B cell (primary cell): ENCODE data around the gene EFNA5. TPM values are rescaled to one million over a fixed set of nuclear protein-coding genes. Genes with fewer than 3 reads are reported as not detected.

Experiments
- ATAC-seq: fragments of 200-7000 bp; cut with Tn5 transposase; one replicate; pipeline ENCODE4 v1.10.0; 2021; ENCODE audit warnings: low read depth, mild to moderate bottlenecking, moderate number of reproducible peaks, moderate library complexity
- CTCF ChIA-PET: fragments of 350-600 bp; sonication (Branson Sonifier 250); formaldehyde crosslinking; loops from one replicate; lab custom pipeline; 2021; ENCODE audit warnings: antibody characterized with exemption, inconsistent platforms; lab: Charles Lee
- POLR2A ChIA-PET: fragments of 350-600 bp; sonication (Branson Sonifier 250); formaldehyde crosslinking; loops from one replicate; lab custom pipeline; 2021; ENCODE audit warnings: antibody characterized with exemption; lab: Charles Lee
- DNase-seq: peaks from one replicate; pipeline ENCODE4 v3.0.0; 2013
- H2AFZ ChIP-seq: 2 replicates; pipeline ENCODE4 v1.6.1; 2012; ENCODE audit warnings: mild to moderate bottlenecking, low read depth, low read length; ENCODE audit not compliant: insufficient read depth, poor library complexity, severe bottlenecking
- H3K27ac ChIP-seq, 2 donors: 1 replicate in 1 of 2; 2 replicates in 1 of 2; pipeline ENCODE4 v1.5.1; 2012 to 2013; ENCODE audit warnings: low read length in 2 of 2, mild to moderate bottlenecking in 2 of 2, moderate library complexity in 1 of 2
- H3K27me3 ChIP-seq, 4 experiments: fragments of 200-600 bp in 1 of 4; sonication (generic) in 1 of 4; replicated peaks in 1 of 4; 1 replicate in 2 of 4; 2 replicates in 2 of 4; pipeline versions ENCODE4 v1.6.1 to v1.7.0; 2013 to 2016; ENCODE audit warnings: low read length in 3 of 4, mild to moderate bottlenecking in 2 of 4, mixed read lengths in 1 of 4, moderate library complexity in 1 of 4; ENCODE audit not compliant: insufficient read depth in 4 of 4, control insufficient read depth in 3 of 4; ENCODE audit errors: control extremely low read depth in 1 of 4
- H3K36me3 ChIP-seq, 2 experiments: replicated peaks in 1 of 2; 1 replicate in 1 of 2; 2 replicates in 1 of 2; pipeline versions ENCODE4 v1.6.1 to v1.7.1; 2013; ENCODE audit warnings: low read length in 1 of 2; ENCODE audit not compliant: insufficient read depth in 2 of 2, control insufficient read depth in 1 of 2; ENCODE audit errors: control extremely low read depth in 1 of 2, extremely low read depth in 1 of 2
- H3K4me1 ChIP-seq, 2 donors: fragments of 200-600 bp in 1 of 2; sonication (generic) in 1 of 2; 1 replicate in 1 of 2; 2 replicates in 1 of 2; pipeline versions ENCODE4 v1.5.1 to v1.6.1; 2013 to 2017; ENCODE audit warnings: low read length in 2 of 2; ENCODE audit not compliant: control insufficient read depth in 2 of 2, insufficient read depth in 2 of 2
- H3K4me2 ChIP-seq: replicated peaks from 2 replicates; pipeline ENCODE3; 2012; ENCODE audit warnings: mild to moderate bottlenecking, low read depth, low read length; ENCODE audit not compliant: poor library complexity, severe bottlenecking
- H3K4me3 ChIP-seq, 5 experiments: fragments of 200-600 bp in 1 of 5; sonication (generic) in 1 of 5; 1 replicate in 3 of 5; 2 replicates in 2 of 5; pipeline versions ENCODE4 v1.5.1 to v1.7.0; 2011 to 2016; ENCODE audit warnings: low read length in 4 of 5, mild to moderate bottlenecking in 4 of 5, low read depth in 2 of 5, control low read depth in 1 of 5, moderate library complexity in 1 of 5; ENCODE audit not compliant: insufficient read depth in 1 of 5; ENCODE audit errors: control extremely low read depth in 1 of 5, extremely low read depth in 1 of 5
- H3K79me2 ChIP-seq: fragments of 200-600 bp; sonication (generic); one replicate; pipeline ENCODE4 v1.6.0; 2016; ENCODE audit warnings: low read length; ENCODE audit not compliant: control insufficient read depth, insufficient read depth
- H3K9ac ChIP-seq: fragments of 200-600 bp; sonication (generic); 2 replicates; pipeline ENCODE4 v1.6.1; 2017; ENCODE audit warnings: mild to moderate bottlenecking, low read length, moderate library complexity
- H3K9me3 ChIP-seq, 3 donors: one replicate each; pipeline versions ENCODE4 v1.6.1 to v1.7.1; 2013; ENCODE audit warnings: low read length in 2 of 3; ENCODE audit not compliant: control insufficient read depth in 2 of 3, insufficient read depth in 1 of 3; ENCODE audit errors: control extremely low read depth in 1 of 3
- H4K20me1 ChIP-seq: 2 replicates; pipeline ENCODE4 v1.6.0; 2012; ENCODE audit warnings: mild to moderate bottlenecking, low read length; ENCODE audit not compliant: insufficient read depth, control insufficient read depth, poor library complexity, severe bottlenecking
- H3K27ac Mint-ChIP-seq: one replicate; pipeline ENCODE4 v1.8.0; 2021; ENCODE audit warnings: mixed read lengths
- H3K27me3 Mint-ChIP-seq: one replicate; pipeline ENCODE4 v1.8.0; 2021; ENCODE audit warnings: mixed read lengths
- H3K4me1 Mint-ChIP-seq: one replicate; pipeline ENCODE4 v1.8.0; 2021; ENCODE audit warnings: mixed read lengths
- H3K4me3 Mint-ChIP-seq: one replicate; pipeline ENCODE4 v1.8.0; 2021; ENCODE audit warnings: mixed read lengths
- H3K9me3 Mint-ChIP-seq: one replicate; pipeline ENCODE4 v1.8.0; 2022; ENCODE audit warnings: mixed read lengths; ENCODE audit not compliant: insufficient read depth
- EZH2 ChIP-seq: IDR thresholded peaks from 2 replicates; pipeline ENCODE4 v1.6.1; 2012; ENCODE audit warnings: borderline replicate concordance, low read depth, mild to moderate bottlenecking, moderate library complexity, low read length; ENCODE audit not compliant: insufficient read depth, poor library complexity, severe bottlenecking
- WGBS: methylation state at CpG from one replicate; pipeline ENCODE4 v1.1.5; 2013; ENCODE audit warnings: missing lambda C conversion rate; ENCODE audit not compliant: insufficient coverage; 5-methylcytosine and 5-hydroxymethylcytosine counted together
- intact Hi-C: fragments of 100-400 bp; cut with micrococcal nuclease; formaldehyde crosslinking; loops from one replicate; pipeline ENCODE4 v1.10.0; 2022
- polyA plus RNA-seq: library from polyadenylated mRNA; depleted of rRNA; stranded (reverse); fragments of >200 nt; gene quantifications from 2 replicates; pipeline ENCODE4 v1.2.3, GENCODE V29; 2012
- total RNA-seq, 2 donors: library from RNA; stranded (reverse); fragments of 120-200 nt in 1 of 2; gene quantifications; 1 replicate in 1 of 2; 2 replicates in 1 of 2; pipeline versions ENCODE4 v1.2.3 to v1.2.4, GENCODE V29; 2013 to 2022
- TF ChIP-seq, protein P1 (sequence below): fragments of 200-600 bp; IDR thresholded peaks from one replicate; pipeline ENCODE4 v1.8.0; 2022; ENCODE audit warnings: antibody characterized with exemption, mild to moderate bottlenecking

EFNA5 gene
- total and polyA plus RNA-seq, 2 donors (not counting 1 experiment from before 2014, with no cell fraction given) = not detected

DNA sequence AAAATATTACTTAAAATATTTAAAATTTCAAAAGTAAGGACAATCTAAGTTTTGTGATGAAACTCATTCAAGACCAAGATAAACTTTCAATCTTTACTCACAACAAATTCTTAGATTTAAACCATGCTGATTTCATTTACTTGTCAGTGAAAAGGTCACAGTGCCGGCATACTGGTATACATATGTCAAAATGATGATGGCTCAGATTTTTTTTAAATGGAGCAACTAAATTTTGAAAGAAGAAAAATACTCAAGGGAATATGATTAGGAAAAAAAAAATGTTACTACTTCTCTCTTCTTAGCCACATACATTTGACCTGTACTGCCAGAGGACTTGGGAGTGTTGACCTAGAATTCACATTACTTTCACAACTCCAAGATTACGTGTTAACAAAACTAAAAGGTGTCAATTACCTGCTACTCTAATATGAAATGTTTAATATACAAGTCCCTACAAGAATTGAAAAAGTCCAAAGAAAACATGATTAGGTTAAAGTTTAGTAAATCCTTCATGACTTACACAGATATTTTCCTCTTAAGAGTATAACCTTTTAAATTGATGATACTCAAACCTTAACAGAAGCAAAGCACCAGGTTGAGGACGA is 4.6 kb downstream of the EFNA5 start:
- no peak overlapping the region for H3K4me2 ChIP-seq
- no peak for TF ChIP-seq EZH2
- TF ChIP-seq, protein P1, sequence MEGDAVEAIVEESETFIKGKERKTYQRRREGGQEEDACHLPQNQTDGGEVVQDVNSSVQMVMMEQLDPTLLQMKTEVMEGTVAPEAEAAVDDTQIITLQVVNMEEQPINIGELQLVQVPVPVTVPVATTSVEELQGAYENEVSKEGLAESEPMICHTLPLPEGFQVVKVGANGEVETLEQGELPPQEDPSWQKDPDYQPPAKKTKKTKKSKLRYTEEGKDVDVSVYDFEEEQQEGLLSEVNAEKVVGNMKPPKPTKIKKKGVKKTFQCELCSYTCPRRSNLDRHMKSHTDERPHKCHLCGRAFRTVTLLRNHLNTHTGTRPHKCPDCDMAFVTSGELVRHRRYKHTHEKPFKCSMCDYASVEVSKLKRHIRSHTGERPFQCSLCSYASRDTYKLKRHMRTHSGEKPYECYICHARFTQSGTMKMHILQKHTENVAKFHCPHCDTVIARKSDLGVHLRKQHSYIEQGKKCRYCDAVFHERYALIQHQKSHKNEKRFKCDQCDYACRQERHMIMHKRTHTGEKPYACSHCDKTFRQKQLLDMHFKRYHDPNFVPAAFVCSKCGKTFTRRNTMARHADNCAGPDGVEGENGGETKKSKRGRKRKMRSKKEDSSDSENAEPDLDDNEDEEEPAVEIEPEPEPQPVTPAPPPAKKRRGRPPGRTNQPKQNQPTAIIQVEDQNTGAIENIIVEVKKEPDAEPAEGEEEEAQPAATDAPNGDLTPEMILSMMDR = no peak
- peaks cover 0 to 26% (median 12%) of the 10 kb centered on the region in 4 experiments for H3K27me3 ChIP-seq
- H3K9me3 ChIP-seq = peaks cover 0 to 7% (median 0%) of the 10 kb centered on the region in 3 donors
- ChIA-PET POLR2A (no interaction called here), CTCF (no interaction called here)
- Mint-ChIP-seq H3K4me1 (peaks cover 10% of the 10 kb centered on the region), H3K27ac (no peak overlapping the region), H3K9me3 (no peaks in the 10 kb centered on the region), H3K4me3 (no peak overlapping the region), H3K27me3 (peaks cover 34% of the 10 kb centered on the region)
- DNase-seq (no peak), ATAC-seq (no peak)
- no peaks in the 10 kb centered on the region for H3K36me3 ChIP-seq
- H3K4me3 ChIP-seq = no peak overlapping the region
- H3K79me2 ChIP-seq = no peaks in the 10 kb centered on the region
- H3K27ac ChIP-seq = no peak overlapping the region
- no peak overlapping the region for H3K9ac ChIP-seq
- H4K20me1 ChIP-seq = no peaks in the 10 kb centered on the region
- no CpG with 5 or more reads among the region's 3 CpGs for WGBS
- intact Hi-C loops = no loop called here
- no peak overlapping the region for H2AFZ ChIP-seq
- H3K4me1 ChIP-seq = peaks cover 8 to 13% of the 10 kb centered on the region in 2 donors

DNA sequence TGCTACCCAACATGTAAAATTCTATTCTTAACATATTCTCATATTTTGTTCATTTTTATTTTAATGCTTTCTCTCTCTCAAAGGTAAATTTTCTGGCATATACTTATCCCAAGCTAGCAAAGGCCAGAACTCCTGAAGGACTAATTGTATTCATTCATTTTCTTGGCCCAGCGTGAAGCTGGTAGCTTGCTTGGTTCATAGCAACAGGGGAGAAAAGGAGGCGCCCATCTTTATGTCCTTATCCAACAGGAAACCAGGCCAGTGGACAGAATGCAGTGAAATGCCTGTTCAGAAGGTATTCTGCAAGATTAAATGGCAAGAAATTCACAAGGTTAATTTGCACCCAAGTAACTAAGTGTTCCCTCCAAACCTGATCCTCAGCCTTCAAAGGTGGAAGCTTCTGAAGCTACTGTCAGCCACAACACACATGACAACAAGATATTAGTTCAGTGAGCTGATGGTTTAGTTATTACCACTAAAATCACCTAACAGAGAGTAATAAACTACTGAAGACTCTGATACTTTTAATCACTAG is 5.6 kb downstream of the EFNA5 start:
- POLR2A ChIA-PET = no interaction called here
- H3K79me2 ChIP-seq = no peaks in the 10 kb centered on the region
- 100% methylated on average over 1 of the region's 2 CpGs for WGBS

More for the DNA sequence above, 5.6 kb downstream of the EFNA5 start:
- H3K27ac Mint-ChIP-seq = no peak overlapping the region
- no peak overlapping the region for H3K4me3 Mint-ChIP-seq
- no peak for TF ChIP-seq EZH2
- TF ChIP-seq, protein P1 = no peak
- H3K4me1 Mint-ChIP-seq = peaks cover 5% of the 10 kb centered on the region
- DNase-seq = no peak
- H3K4me3 ChIP-seq = no peak overlapping the region
- peaks cover 0 to 4% (median 0%) of the 10 kb centered on the region in 3 donors for H3K9me3 ChIP-seq
- CTCF ChIA-PET = no interaction called here
- H3K4me2 ChIP-seq = no peak overlapping the region
- peaks cover 0 to 19% (median 11%) of the 10 kb centered on the region in 4 experiments for H3K27me3 ChIP-seq
- peaks cover 28% of the 10 kb centered on the region for H3K27me3 Mint-ChIP-seq
- no peaks in the 10 kb centered on the region for H4K20me1 ChIP-seq
- H3K9me3 Mint-ChIP-seq = no peaks in the 10 kb centered on the region
- H3K9ac ChIP-seq = no peak overlapping the region
- ATAC-seq = no peak
- H3K27ac ChIP-seq = no peak overlapping the region
- peaks cover under 1 to 5% of the 10 kb centered on the region in 2 donors for H3K4me1 ChIP-seq
- intact Hi-C loops = no loop called here
- H2AFZ ChIP-seq = no peak overlapping the region
- no peaks in the 10 kb centered on the region for H3K36me3 ChIP-seq
